Activated CD8-positive, alpha-beta memory T cell treated with anti-CD3 and anti-CD28 coated beads, Interleukin-2, amount 50 U/mL, for 1 hour (primary cell): ENCODE data around the gene MGMT.

ENCODE experiments used
- DNase-seq: peaks from one replicate; pipeline ENCODE4 v3.0.0-alpha.2; 2020; ENCODE audit errors: extremely low read depth

Gene MGMT

GRCh38 chr10:129622291-129622690 lies 155.2 kb downstream of the MGMT start:
- DNase-seq: no peak

DNA sequence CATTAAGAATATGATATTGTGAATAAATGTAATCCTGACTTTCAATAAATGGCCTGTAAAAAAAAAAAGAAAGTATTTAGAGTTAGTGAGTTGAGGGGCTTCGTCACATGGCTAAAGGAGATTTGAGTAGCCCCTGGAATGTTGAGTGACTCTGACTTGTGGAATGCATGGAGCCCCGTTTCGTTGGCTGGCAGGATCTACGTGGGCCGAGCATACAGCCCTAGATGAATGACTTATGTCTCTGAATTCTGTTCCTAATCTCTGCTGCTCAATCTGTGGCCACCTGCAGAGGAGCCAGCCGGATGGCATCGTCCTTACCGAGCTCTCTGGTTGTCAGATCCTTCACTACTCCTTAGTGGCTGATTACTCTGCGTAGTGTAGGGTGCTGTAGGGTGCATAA lies 155.7 kb downstream of the MGMT start:
- no peak for DNase-seq

- no peak for DNase-seq
These were observed 157.5 kb downstream of the MGMT start for GRCh38 chr10:129624526-129624925.

- DNase-seq: no peak
These were observed 159.3 kb downstream of the MGMT start for GRCh38 chr10:129626309-129626708.

GRCh38 chr10:129626796-129627435 lies 159.9 kb downstream of the MGMT start:
- no peak for DNase-seq

GRCh38 chr10:129627442-129627841 lies 160.4 kb downstream of the MGMT start:
- DNase-seq: no peak

DNA sequence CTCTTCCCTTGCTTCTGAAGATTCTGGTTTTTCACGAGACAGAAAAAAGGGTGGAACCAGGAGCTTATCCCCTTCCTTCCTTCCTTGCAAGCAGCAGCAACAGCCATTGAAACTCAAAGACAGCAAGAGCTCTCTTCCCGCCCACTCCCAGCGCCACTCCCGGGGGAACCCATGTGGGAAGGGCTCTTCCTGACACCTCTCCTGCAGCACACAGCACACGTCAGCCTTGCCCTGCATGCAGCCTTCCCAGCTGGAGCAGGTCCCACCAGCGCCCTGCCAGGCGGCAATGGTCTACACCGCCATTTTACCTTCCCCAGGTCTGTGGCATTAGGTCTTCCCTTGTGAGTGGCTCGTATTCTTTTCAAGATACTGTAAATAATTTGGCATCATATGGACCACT lies 161.8 kb downstream of the MGMT start:
- DNase-seq: no peak

DNA sequence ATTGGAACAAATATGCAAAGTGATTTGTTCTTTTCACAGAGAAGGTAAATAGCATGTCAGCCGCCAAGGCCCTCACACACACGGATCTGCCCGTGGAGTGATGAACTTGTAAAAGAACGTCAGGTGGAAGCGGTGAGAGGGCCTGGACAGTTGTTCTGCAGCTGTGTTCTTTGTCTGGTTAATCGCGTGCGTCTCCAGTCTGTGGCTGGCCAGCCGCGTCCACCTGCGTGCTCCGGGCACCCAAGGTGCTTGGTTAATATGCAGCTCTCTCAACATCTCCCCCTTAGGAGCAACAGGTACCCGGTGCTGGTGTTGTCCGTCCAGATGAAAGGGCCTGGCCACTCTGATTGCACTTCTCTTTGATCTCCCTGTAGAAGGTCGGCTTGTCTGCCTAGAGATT lies 162.9 kb downstream of the MGMT start:
- no peak for DNase-seq

DNA sequence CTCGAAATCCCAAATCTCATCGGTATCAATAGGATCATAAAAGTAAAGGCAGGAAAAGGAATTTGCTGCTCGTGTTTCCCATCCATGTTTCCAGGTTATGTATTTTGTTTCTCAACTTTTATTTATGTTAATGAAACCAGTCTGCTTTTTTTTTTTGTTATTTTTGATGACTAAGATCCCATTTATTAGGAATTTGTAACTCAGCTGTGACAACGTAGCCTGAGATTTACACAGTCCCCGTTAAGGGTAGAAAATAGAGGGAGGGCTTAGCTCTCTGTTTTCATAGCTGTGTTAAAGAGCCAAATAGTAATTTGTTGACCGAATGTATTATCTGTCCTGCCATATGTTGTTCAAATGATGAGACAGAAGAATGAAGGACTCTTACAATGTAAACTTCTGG lies 164.0 kb downstream of the MGMT start:
- DNase-seq: no peak

GRCh38 chr10:129631870-129632623 lies 165.0 kb downstream of the MGMT start:
- DNase-seq: no peak

GRCh38 chr10:129637010-129637409 lies 170.0 kb downstream of the MGMT start:
- no peak for DNase-seq

- no peak for DNase-seq
These were observed 170.8 kb downstream of the MGMT start for GRCh38 chr10:129637846-129638245.

DNA sequence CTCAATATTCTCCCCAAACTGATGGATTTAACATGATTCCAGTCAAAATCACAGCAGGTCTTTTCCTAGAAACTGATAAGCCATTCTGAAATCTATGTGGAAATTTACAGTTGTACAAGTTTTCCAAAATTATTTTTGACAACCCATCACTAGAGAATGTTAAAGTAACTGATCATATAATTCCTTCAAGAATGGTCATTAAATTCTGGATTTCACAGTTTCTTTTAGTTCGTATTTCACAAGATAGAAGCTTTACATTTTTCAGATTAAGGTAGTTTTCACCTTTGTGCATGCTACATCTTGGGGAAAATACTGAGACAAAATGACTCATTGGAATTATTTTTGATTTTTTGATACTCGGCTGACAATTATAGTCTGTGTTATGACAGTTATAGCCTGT lies 174.3 kb downstream of the MGMT start:
- no peak for DNase-seq

- no peak for DNase-seq
These were observed 174.9 kb downstream of the MGMT start for GRCh38 chr10:129641982-129642381.

- DNase-seq: no peak
These were observed 175.4 kb downstream of the MGMT start for GRCh38 chr10:129642427-129642826.

DNA sequence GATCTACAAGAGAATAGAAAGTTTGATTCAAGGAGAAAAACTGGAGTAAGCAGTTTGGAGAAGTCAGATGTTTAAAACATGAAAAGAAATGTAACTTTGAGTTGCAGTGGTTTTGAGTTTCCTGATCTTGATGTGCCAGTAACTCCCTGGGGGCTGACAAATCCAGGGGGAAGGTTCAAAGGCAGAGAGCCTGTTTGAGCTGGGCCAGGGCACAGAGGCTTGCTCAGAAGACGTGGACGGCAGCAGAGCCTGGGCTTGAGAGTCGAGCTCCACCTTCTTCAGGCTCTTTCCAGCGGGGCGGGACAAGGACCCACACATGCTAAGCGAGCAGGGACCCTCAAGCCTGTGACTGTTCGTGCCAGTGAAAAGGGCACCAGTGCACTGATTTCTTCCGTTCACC lies 176.2 kb downstream of the MGMT start:
- no peak for DNase-seq

GRCh38 chr10:129645487-129645886 lies 178.4 kb downstream of the MGMT start:
- no peak for DNase-seq

- DNase-seq: no peak
These were observed 179.9 kb downstream of the MGMT start for GRCh38 chr10:129646973-129647372.

- DNase-seq: no peak
These were observed 180.5 kb downstream of the MGMT start for GRCh38 chr10:129647590-129647989.

DNA sequence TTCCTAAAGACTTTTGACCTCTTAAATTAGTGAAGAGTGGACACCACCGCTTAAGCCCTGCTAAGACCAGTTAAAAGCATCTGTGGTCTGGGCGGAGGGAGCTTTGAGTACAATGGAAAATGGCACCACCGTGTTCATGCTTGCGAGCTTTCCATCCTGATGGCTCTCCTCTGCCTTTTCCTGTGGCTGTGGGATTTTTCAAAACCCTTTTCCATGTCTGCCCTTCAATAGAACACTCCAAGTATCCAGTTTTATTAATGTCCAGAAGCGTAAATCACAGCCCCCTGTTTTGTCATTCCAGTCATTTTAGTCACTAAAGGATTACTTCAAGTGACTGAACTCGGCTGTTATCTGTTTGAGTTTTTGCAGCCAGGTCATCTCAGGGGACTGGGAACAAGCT lies 181.8 kb downstream of the MGMT start:
- no peak for DNase-seq

DNA sequence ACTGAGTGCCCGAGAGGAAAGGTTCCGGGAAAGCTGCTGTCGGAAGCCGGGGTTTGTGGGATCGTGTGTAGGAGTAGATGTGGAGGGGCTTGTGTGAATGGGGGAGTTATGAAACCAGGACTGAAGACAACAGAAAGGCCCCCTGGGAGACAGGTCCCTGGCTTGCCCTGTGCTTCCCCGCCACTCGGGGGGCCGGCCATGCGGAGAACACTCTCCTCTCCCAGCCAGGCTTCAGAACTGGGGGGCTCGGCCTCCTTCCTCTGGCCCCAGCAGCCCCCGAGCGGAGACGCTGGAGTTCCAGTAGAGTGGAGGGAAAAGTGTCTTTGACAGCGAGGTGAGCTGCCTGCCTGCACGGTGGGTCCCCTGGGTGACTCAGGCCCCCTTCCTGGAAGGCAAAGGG lies 185.0 kb downstream of the MGMT start:
- DNase-seq: no peak

DNA sequence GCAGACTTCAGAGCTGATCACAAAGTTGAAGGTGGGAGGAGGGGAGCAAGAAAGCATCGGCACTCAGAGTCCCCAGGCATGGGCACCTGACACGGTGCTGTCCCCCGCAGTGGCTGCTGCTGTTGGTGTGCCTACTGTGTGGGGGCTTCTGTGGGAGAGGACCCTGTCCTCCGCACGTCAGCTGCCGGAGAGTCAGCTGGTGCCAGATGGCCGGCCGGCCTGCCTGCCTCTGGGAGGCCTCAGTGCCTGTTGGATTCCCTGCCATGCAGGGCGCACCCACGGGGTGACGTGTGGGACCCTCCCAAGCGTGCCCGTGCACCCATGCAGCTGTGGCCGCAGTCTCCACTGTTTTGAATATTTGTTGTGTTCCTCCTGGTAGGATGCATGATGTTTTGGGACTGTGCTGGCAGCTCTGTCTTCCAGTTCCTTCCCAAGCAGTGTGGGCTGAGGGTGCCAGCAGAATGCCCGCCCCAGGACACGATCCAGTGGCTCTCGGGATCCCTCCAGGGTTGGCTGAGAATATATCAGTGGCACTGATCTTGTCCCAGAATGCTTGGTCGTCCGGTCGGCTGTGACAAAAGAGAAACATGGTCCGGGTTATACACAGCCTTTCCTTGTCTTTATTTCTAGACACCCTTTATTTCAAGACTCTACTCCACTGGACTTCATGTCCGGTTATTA lies 185.6 kb downstream of the MGMT start:
- no peak for DNase-seq

- no peak for DNase-seq
These were observed 186.4 kb downstream of the MGMT start for GRCh38 chr10:129653428-129653827.
